ENCODE results near the gene PDF. TPM values are rescaled to one million over a fixed set of nuclear protein-coding genes. Genes with fewer than 3 reads are reported as not detected.

Gene PDF
- total and polyA plus RNA-seq, 2 of the 13 experiments (the other 11 are each of a cell fraction or from before 2014, with no cell fraction given): 12.4 to 48.8 TPM

- intact Hi-C loops (cut with micrococcal nuclease; ENCODE audit: unreplicated experiment) (no loop called here), in situ Hi-C loops (cut with HindIII; ENCODE audit: extremely low pct_ligation_motif_present, low pct_unique_long_range_greater_than_20kb) (no loop called here)
- Histone ChIP-seq H3K4me1 (ENCODE audit: insufficient read depth, low read length) (peaks cover 27% of the 10 kb centered on the region), H3K9ac (ENCODE audit: insufficient read depth, low read depth, low read length) (no peak overlapping the region), H3K4me2 (ENCODE audit: low read depth, low read length) (no peak overlapping the region), H3K4me3 (replicated peaks in 1 of 3; ENCODE audit: insufficient read depth in 1 of 3, low read depth in 2 of 3, low read length in 3 of 3) (no peak overlapping the region), H3K36me3 (replicated peaks in 1 of 2; ENCODE audit: control insufficient read depth in 1 of 2, insufficient read depth in 2 of 2, low read length in 2 of 2) (peaks cover 40 to 56% of the 10 kb centered on the region in 2 experiments), H2AFZ (ENCODE audit: low read length) (no peak overlapping the region), H3K9me3 (ENCODE audit: low read length) (no peaks in the 10 kb centered on the region), H4K20me1 (ENCODE audit: insufficient read depth, low read length) (0 out of 2 replicates have a peak, but pooled peaks cover 4% of the 10 kb centered on the region), H3K27ac (ENCODE audit: extremely low read length, insufficient read depth, low read length) (peak overlapping the region; percentile 43), H3K27me3 (ENCODE audit: control insufficient read depth in 1 of 2, insufficient read depth in 2 of 2, low read length in 2 of 2) (no peaks in the 10 kb centered on the region), H3K79me2 (ENCODE audit: insufficient read depth, low read length) (peaks cover 24% of the 10 kb centered on the region)
- DNase-seq (ENCODE audit: low spot score): no peak
- no peak for ATAC-seq
- no TSS peak for BruUV-seq (replicated peaks)
- whole genome bisulfite sequencing (ENCODE audit: low lambda C conversion rate): 92% methylated on average over 29 of the region's 30 CpGs
- POLR2A ChIA-PET: interaction anchor here (0.9 to 1.3 kb wide), 2 partner anchors 11 to 23 kb away, joined by 3 to 10 read pairs; no protein-coding TSS in a partner anchor
- no peak for FAIRE-seq
- CTCF ChIA-PET (ENCODE audit: low intra/inter-chr PET ratio, low total read pairs): no interaction called here
- TF ChIP-seq ZNF3 (CRISPR knock-in tag; IDR thresholded peaks at IDR 0.05) (no peak), NR3C1 (CRISPR knock-in tag; IDR thresholded peaks at IDR 0.05) (no peak), ZNF280B (CRISPR knock-in tag; IDR thresholded peaks at IDR 0.05; ENCODE audit: borderline replicate concordance) (no peak), FOXO1 (CRISPR knock-in tag; IDR thresholded peaks at IDR 0.05) (no peak), ZNF318 (CRISPR knock-in tag; IDR thresholded peaks at IDR 0.05) (no peak), ZNF589 (CRISPR knock-in tag; conservative IDR thresholded peaks at IDR 0.05) (no peak), MTF1 (CRISPR knock-in tag; IDR thresholded peaks at IDR 0.05) (no peak), KDM6A (CRISPR knock-in tag; IDR thresholded peaks at IDR 0.05; ENCODE audit: low read depth) (no peak), FOXC1 (CRISPR knock-in tag; IDR thresholded peaks at IDR 0.05; ENCODE audit: borderline replicate concordance) (no peak)
- TF ChIP-seq, protein P1, sequence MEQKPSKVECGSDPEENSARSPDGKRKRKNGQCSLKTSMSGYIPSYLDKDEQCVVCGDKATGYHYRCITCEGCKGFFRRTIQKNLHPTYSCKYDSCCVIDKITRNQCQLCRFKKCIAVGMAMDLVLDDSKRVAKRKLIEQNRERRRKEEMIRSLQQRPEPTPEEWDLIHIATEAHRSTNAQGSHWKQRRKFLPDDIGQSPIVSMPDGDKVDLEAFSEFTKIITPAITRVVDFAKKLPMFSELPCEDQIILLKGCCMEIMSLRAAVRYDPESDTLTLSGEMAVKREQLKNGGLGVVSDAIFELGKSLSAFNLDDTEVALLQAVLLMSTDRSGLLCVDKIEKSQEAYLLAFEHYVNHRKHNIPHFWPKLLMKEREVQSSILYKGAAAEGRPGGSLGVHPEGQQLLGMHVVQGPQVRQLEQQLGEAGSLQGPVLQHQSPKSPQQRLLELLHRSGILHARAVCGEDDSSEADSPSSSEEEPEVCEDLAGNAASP (CRISPR knock-in tag; IDR thresholded peaks at IDR 0.05; ENCODE audit: borderline replicate concordance): no peak
- TF ChIP-seq, protein P2, sequence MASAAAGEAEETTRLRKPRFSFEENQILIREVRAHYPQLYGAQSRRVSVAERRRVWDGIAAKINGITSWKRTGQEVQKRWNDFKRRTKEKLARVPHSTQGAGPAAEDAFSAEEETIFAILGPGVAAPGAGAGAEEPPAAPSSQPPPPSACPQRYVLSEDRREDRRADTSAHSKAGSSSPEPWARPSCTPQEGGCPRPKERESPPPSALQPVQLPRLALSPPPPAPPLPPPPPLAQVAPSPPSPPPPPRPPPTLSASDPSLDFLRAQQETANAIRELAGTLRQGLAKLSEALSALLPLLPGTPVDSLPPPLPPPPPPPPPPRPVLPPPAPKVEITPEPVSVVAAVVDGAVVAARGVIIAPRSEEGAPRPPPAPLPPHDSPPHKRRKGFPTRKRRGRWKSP (CRISPR knock-in tag; IDR thresholded peaks at IDR 0.05): no peak
These were observed 14.7 kb downstream of the PDF start for GRCh38 chr16:69315486-69316311.
